Stomach (tissue), 9 donors: ENCODE data around the gene COBL. TPM values are rescaled to one million over a fixed set of nuclear protein-coding genes. Genes with fewer than 3 reads are reported as not detected.

ENCODE experiments used
- DNase-seq, 2 donors: peaks; one replicate each; pipeline versions ENCODE4 v3.0.0 to v3.0.0-alpha.2; 2013 to 2019
- H3K27ac ChIP-seq, 5 donors: fragments of 200-600 bp in 4 of 5; sonication (generic) in 4 of 5; one replicate each; pipeline ENCODE4 v1.5.1; 2013 to 2019; ENCODE audit warnings: mild to moderate bottlenecking in 1 of 5, moderate library complexity in 1 of 5
- H3K27me3 ChIP-seq, 3 donors: fragments of 200-600 bp; sonication (generic); one replicate each; pipeline ENCODE4 v1.5.1; 2017 to 2019; ENCODE audit warnings: mixed run types in 1 of 3
- H3K36me3 ChIP-seq, 4 donors: fragments of 200-600 bp; sonication (generic); 1 replicate in 3 of 4; 2 replicates in 1 of 4; pipeline ENCODE4 v1.5.1; 2016 to 2019
- H3K4me1 ChIP-seq, 4 donors: fragments of 200-600 bp; sonication (generic); one replicate each; pipeline ENCODE4 v1.5.1; 2016 to 2019
- H3K4me3 ChIP-seq, 4 donors: fragments of 200-600 bp; sonication (generic) in 3 of 4; one replicate each; pipeline ENCODE4 v1.5.1; 2016 to 2019; ENCODE audit warnings: mild to moderate bottlenecking in 1 of 4
- H3K9me3 ChIP-seq, 4 donors: fragments of 200-600 bp; sonication (generic); one replicate each; pipeline ENCODE4 v1.5.1; 2016 to 2019
- CTCF ChIP-seq, 7 experiments: fragments of 450-650 bp in 4 of 7; fragments of 200-600 bp in 3 of 7; sonication (generic) in 3 of 7; IDR thresholded peaks; one replicate each; pipeline ENCODE4 v1.5.1; 2016 to 2019; ENCODE audit warnings: antibody characterized with exemption in 7 of 7, control low read depth in 2 of 7, mild to moderate bottlenecking in 1 of 7
- EP300 ChIP-seq: sonication (generic); formaldehyde crosslinking; IDR thresholded peaks from one replicate; pipeline ENCODE4 v1.6.1; 2017; ENCODE audit warnings: antibody characterized with exemption
- POLR2A ChIP-seq, 4 donors: fragments of 450-650 bp; IDR thresholded peaks; one replicate each; pipeline ENCODE4 v1.6.1; 2016; ENCODE audit warnings: antibody characterized with exemption in 4 of 4, control low read depth in 2 of 4, mild to moderate bottlenecking in 1 of 4, moderate library complexity in 1 of 4
- POLR2AphosphoS5 ChIP-seq, 3 donors: sonication (generic); formaldehyde crosslinking; IDR thresholded peaks; one replicate each; pipeline ENCODE4 v1.6.1; 2016; ENCODE audit warnings: antibody characterized with exemption in 3 of 3
- WGBS, 5 donors: extraction: QIAGEN DNeasy Blood & Tissue Kit in 3 of 5; methylation state at CpG; one replicate each; pipeline versions ENCODE4 v1.1.5 to v1.1.7; 2013 to 2018; 5-methylcytosine and 5-hydroxymethylcytosine counted together
- intact Hi-C: fragments of 100-400 bp; cut with DNase I; formaldehyde crosslinking; loops from one replicate; pipeline ENCODE4 v1.15.1; 2023; ENCODE audit warnings: low total_unique reads
- polyA plus RNA-seq, 3 donors: library from polyadenylated mRNA; stranded (reverse); fragments of 200-250 nt; gene quantifications; one replicate each; pipeline ENCODE4 v1.2.3, GENCODE V29; 2013
- total RNA-seq, 5 donors: library from RNA; depleted of rRNA; stranded (reverse); fragments of >200 nt; gene quantifications; one replicate each; pipeline versions ENCODE4 v1.1.0 to v1.2.3, GENCODE V29; 2014 to 2016
- donor health status: healthy with polysubstance abuse.
- donor health status: Bipolar disorder and iron deficiency.
- donor health status: healthy.

The COBL gene
- total and polyA plus RNA-seq, 8 donors: 4.9 to 79.9 (median 16.0) TPM

- DNase-seq: no peak
- Histone ChIP-seq H3K4me1 (peaks cover 8 to 13% (median 11%) of the 10 kb centered on the region in 4 donors), H3K27ac (no peak overlapping the region), H3K4me3 (no peak overlapping the region), H3K36me3 (no peaks in the 10 kb centered on the region), H3K9me3 (no peaks in the 10 kb centered on the region), H3K27me3 (no peaks in the 10 kb centered on the region)
- WGBS, 5 donors: 56 to 86% (median 58%) methylated on average over 5 of the region's 5 CpGs
- intact Hi-C loops: no loop called here
- TF ChIP-seq POLR2AphosphoS5 (IDR thresholded peaks at IDR 0.05) (no peak), EP300 (no peak), CTCF (IDR thresholded peaks at IDR 0.05) (no peak), POLR2A (IDR thresholded peaks at IDR 0.05) (no peak)
Observed at GRCh38 chr7:51269911-51270310, 46.7 kb downstream of the COBL start.

GRCh38 chr7:51269321-51269720 lies 47.3 kb downstream of the COBL start:
- Histone ChIP-seq H3K4me1 (peaks cover 9 to 15% (median 14%) of the 10 kb centered on the region in 4 donors), H3K9me3 (no peaks in the 10 kb centered on the region), H3K27ac (no peak overlapping the region), H3K27me3 (no peaks in the 10 kb centered on the region), H3K36me3 (no peaks in the 10 kb centered on the region), H3K4me3 (no peak overlapping the region)
- 82 to 87% (median 85%) methylated on average over 10 of the region's 10 CpGs for WGBS, 5 donors
- no peak for DNase-seq
- intact Hi-C loops: no loop called here
- TF ChIP-seq POLR2AphosphoS5 (IDR thresholded peaks at IDR 0.05): no peak
- TF ChIP-seq EP300: no peak
- no peak for TF ChIP-seq POLR2A (IDR thresholded peaks at IDR 0.05)
- TF ChIP-seq CTCF (IDR thresholded peaks at IDR 0.05): no peak

- Histone ChIP-seq H3K4me3 (no peak overlapping the region), H3K27ac (no peak overlapping the region), H3K27me3 (no peaks in the 10 kb centered on the region), H3K9me3 (no peaks in the 10 kb centered on the region), H3K4me1 (peaks cover 9 to 20% (median 17%) of the 10 kb centered on the region in 4 donors), H3K36me3 (no peaks in the 10 kb centered on the region)
- DNase-seq: no peak
- 87 to 96% (median 90%) methylated on average over 7 of the region's 7 CpGs for WGBS, 5 donors
- TF ChIP-seq CTCF (IDR thresholded peaks at IDR 0.05) (no peak), EP300 (no peak), POLR2A (IDR thresholded peaks at IDR 0.05) (no peak), POLR2AphosphoS5 (IDR thresholded peaks at IDR 0.05) (no peak)
- intact Hi-C loops: no loop called here
Observed at GRCh38 chr7:51268859-51269258, 47.8 kb downstream of the COBL start.

- Histone ChIP-seq H3K27me3 (no peaks in the 10 kb centered on the region), H3K9me3 (no peaks in the 10 kb centered on the region), H3K36me3 (no peaks in the 10 kb centered on the region), H3K4me1 (peaks cover 22 to 36% (median 30%) of the 10 kb centered on the region in 4 donors), H3K4me3 (no peak overlapping the region), H3K27ac (no peak overlapping the region)
- TF ChIP-seq POLR2A (IDR thresholded peaks at IDR 0.05) (no peak), EP300 (no peak), CTCF (IDR thresholded peaks at IDR 0.05) (no peak), POLR2AphosphoS5 (IDR thresholded peaks at IDR 0.05) (no peak)
- intact Hi-C loops: no loop called here
- WGBS, 5 donors: 88 to 98% (median 93%) methylated on average over 2 of the region's 2 CpGs
- DNase-seq: no peak
Observed at GRCh38 chr7:51267169-51267568, 49.4 kb downstream of the COBL start.
